ENCODE data around the gene NEURL2. TPM values are rescaled to one million over a fixed set of nuclear protein-coding genes. Genes with fewer than 3 reads are reported as not detected.
"Not testable (repeated sequence)": the region's sequence is repeated elsewhere in the genome, so short reads cannot be mapped to it uniquely, and the experiment has no call there.

The NEURL2 gene
- total RNA-seq, 1 donor from 2014 or later, result 2.8 TPM

- Histone ChIP-seq H3K36me3 (peaks cover 40% of the 10 kb centered on the region), H3K4me3 (no peak overlapping the region), H3K9me3 (no peaks in the 10 kb centered on the region), H3K27ac (no peak overlapping the region), H3K4me1 (peaks cover 13% of the 10 kb centered on the region), H3K27me3 (no peaks in the 10 kb centered on the region)
- no peak for TF ChIP-seq CTCF (IDR thresholded peaks at IDR 0.05)
- no peak for DNase-seq
- no peak for ATAC-seq
- intact Hi-C loops (cut with DNase I), result no loop called here
These were observed 8.4 kb downstream of the NEURL2 start for GRCh38 chr20:45882469-45883099.

DNA sequence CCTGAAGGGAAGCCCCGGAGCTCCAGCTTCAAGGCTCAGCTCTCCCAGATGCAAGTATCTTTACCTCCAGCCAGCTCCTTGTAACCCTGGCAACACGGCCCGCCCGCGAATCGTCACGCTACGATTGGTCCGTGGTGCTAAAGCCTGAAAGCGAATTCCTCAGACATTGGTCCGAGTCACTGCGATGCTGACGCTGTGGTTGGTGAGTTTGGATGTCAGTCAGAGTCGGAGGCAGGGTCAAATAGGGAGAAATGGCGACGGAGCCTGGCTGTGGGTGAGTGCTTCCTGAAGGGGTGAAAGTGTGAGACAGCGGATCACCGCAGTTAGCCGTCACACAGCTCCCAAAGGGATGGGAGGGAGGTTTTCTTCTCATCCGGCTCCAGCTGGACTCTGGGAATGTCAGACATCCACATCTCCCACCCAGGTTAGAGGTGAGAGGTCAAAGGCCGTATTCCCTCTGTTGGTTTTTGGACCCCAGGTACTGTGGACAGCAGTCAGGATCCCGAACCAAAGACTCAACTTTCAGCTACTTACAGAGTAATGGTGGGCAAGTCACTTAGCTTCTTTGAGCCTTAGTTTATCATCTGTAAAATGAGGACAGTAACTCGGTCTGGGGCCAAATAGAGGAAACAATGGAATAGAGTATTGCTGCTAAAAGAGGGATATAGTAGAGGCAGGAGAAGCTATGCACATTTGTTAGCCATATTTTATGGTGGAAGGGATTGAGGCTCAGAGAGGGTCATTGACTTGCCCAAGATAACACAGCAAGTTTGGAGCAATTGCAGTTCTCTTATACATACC is 9.8 kb downstream of the NEURL2 start, which contains the start of gene ZSWIM1:
Gene ZSWIM1 (plus strand): TSS at position 240 of the 801 bp plus-strand sequence. CDS start 1,366 bp downstream, outside the sequence.
- Histone ChIP-seq H3K4me1 (peaks cover 13% of the 10 kb centered on the region), H3K27me3 (no peaks in the 10 kb centered on the region), H3K4me3 (peak within 1 kb of the TSS; percentile 80), H3K9me3 (no peaks in the 10 kb centered on the region), H3K36me3 (peaks cover 34% of the 10 kb centered on the region), H3K27ac (peak within 1 kb of the TSS; percentile 83)
- intact Hi-C loops (cut with DNase I), result no loop called here
- TF ChIP-seq CTCF (IDR thresholded peaks at IDR 0.05), result no peak
- DNase-seq, result peak; percentile 99
- peak; percentile 99 for ATAC-seq

DNA sequence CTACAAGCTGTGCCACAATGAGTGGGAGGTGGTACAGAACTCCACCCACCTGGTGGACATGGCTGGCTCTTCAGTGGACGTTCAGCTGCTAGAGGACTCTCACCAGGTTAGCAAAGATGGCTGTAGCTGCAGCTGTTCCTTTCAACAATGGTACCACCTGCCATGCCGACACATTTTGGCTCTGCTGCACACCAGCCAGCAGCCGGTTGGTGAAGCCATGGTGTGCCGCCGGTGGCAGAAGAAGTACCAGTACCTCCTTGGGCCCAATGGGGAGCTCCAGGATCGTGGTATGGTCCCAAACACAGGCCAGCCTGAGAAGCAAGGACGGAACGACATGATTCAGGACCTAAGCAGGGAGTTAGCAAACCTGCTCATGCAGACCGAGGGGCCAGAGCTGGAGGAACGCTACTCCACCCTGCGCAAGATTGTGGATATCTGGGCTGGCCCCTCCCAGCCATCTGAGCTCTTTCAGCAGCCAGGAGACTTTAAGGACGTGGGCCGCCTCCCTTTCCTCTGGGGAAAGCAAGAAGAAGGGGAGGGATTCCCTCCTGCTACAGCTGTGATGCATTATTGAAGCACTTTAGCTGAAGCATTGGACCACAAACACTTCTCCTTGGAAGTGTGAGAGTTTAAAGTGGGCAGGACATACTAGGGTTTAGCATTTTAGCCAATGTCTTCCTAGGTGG is 12.8 kb downstream of the NEURL2 start:
- ATAC-seq (no peak), DNase-seq (no peak)
- H3K9me3 ChIP-seq, result no peaks in the 10 kb centered on the region
- intact Hi-C loops (cut with DNase I), result no loop called here
- H3K4me1 ChIP-seq, result peaks cover 13% of the 10 kb centered on the region
- H3K27ac ChIP-seq, result no peak overlapping the region
- no peaks in the 10 kb centered on the region for H3K27me3 ChIP-seq
- H3K4me3 ChIP-seq, result no peak overlapping the region
- no peak for TF ChIP-seq CTCF (IDR thresholded peaks at IDR 0.05)
- peaks cover 27% of the 10 kb centered on the region for H3K36me3 ChIP-seq

- H3K9me3 ChIP-seq, result no peaks in the 10 kb centered on the region
- no peak for DNase-seq
- H3K27ac ChIP-seq, result no peak overlapping the region
- intact Hi-C loops (cut with DNase I), result no loop called here
- peaks cover 18% of the 10 kb centered on the region for H3K36me3 ChIP-seq
- no peaks in the 10 kb centered on the region for H3K4me1 ChIP-seq
- no peaks in the 10 kb centered on the region for H3K27me3 ChIP-seq
- no peak for ATAC-seq
- no peak for TF ChIP-seq CTCF (IDR thresholded peaks at IDR 0.05)
- H3K4me3 ChIP-seq, result no peak overlapping the region
These were observed 16.4 kb downstream of the NEURL2 start for GRCh38 chr20:45874576-45874975.

DNA sequence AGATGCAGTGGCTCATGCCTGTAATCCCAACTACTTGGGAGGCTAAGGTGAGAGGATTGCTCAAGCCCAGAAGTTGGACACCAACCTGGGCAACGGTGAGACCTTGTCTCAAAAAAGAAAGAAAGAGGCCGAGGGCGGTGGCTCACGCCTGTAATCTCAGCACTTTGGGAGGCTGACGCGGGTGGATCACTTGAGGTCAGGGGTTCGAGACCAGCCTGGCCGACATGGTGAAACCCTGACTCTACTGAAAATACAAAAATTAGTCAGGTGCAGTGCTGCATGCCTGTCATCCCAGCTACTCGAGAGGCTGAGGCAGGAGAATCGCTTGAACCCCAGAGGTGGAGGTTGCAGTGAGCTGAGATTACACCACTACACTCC is 16.9 kb downstream of the NEURL2 start:
- DNase-seq; H3K4me1 ChIP-seq; H3K9me3 ChIP-seq; H3K27me3 ChIP-seq; ATAC-seq; H3K27ac ChIP-seq; H3K4me3 ChIP-seq; intact Hi-C loops (cut with DNase I): not testable (repeated sequence)
- peaks cover 18% of the 10 kb centered on the region for H3K36me3 ChIP-seq
